ENCODE measurements around the gene RALA.

DNA sequence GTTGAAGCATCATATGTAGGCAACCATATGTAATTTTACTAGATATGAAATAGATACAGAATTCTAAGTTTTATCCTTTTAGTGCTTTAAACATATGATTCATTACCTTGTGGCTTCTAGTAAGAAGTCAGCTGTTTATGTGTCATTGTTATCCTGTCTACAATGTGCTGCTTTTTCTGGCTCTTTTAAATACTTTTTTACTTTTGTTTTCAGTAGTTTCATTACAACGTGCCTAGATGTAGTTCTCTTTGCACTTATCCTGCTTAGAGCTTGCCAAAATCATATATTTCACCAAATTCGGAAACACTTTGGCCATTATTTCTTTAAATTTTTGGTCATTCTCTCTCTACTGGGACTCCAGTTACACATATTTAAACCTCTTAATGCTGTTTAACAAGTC lies 30.8 kb upstream of the RALA start:
- TF ChIP-seq, protein P1, sequence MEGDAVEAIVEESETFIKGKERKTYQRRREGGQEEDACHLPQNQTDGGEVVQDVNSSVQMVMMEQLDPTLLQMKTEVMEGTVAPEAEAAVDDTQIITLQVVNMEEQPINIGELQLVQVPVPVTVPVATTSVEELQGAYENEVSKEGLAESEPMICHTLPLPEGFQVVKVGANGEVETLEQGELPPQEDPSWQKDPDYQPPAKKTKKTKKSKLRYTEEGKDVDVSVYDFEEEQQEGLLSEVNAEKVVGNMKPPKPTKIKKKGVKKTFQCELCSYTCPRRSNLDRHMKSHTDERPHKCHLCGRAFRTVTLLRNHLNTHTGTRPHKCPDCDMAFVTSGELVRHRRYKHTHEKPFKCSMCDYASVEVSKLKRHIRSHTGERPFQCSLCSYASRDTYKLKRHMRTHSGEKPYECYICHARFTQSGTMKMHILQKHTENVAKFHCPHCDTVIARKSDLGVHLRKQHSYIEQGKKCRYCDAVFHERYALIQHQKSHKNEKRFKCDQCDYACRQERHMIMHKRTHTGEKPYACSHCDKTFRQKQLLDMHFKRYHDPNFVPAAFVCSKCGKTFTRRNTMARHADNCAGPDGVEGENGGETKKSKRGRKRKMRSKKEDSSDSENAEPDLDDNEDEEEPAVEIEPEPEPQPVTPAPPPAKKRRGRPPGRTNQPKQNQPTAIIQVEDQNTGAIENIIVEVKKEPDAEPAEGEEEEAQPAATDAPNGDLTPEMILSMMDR (IDR thresholded peaks at IDR 0.05; ENCODE audit: low read depth, low read length), result no peak
- TF ChIP-seq POLR2A (IDR thresholded peaks at IDR 0.05; ENCODE audit: extremely low read depth, insufficient read length), result no peak
- TF ChIP-seq MYC (IDR thresholded peaks at IDR 0.05; ENCODE audit: low read depth, low read length), result no peak

Data from NB4 (cell line).